PFSK-1 (cell line): ENCODE results near the gene ATG16L1.

Experiments
- POLR2AphosphoS5 ChIP-seq: IDR thresholded peaks from 2 replicates; pipeline ENCODE4 v1.6.1; 2012; ENCODE audit warnings: low read depth, mild to moderate bottlenecking, control low read depth, low read length, moderate library complexity
- SIN3A ChIP-seq: IDR thresholded peaks from 2 replicates; pipeline ENCODE4 v1.6.1; 2012; ENCODE audit warnings: mild to moderate bottlenecking, low read length, moderate library complexity, borderline replicate concordance; ENCODE audit not compliant: insufficient read depth

DNA sequence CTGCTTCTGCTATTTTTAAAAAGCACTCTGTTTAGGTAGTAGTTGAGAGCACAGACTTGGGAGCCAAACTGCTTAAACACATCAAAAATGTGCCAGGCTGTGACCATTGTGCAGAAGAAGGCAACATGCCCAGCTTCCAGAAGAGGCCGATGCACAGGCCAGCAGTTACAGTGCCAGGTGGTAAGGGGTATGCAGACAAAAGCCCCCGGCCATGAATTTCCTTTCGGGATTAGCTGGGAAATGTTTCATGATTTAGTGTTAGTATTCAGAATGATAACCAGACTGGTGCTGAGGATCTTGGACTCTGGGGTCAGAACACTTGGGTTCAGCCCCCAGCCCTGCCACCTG, 40.0 kb upstream of the ATG16L1 start:
- no peak for TF ChIP-seq SIN3A
- TF ChIP-seq POLR2AphosphoS5: no peak
